ENCODE measurements around the gene CHODL.

CHODL gene

GRCh38 chr21:18267496-18267895, 22.9 kb downstream of the CHODL start:
- Mint-ChIP-seq H3K36me3 (no peaks in the 10 kb centered on the region), H3K4me3 (no peak overlapping the region), H3K27ac (no peak overlapping the region), H3K4me1 (no peaks in the 10 kb centered on the region), H3K9me3 (no peaks in the 10 kb centered on the region)
- DNase-seq (ENCODE audit: low spot score in 2 of 2) (no peak), ATAC-seq (no peak)

DNA sequence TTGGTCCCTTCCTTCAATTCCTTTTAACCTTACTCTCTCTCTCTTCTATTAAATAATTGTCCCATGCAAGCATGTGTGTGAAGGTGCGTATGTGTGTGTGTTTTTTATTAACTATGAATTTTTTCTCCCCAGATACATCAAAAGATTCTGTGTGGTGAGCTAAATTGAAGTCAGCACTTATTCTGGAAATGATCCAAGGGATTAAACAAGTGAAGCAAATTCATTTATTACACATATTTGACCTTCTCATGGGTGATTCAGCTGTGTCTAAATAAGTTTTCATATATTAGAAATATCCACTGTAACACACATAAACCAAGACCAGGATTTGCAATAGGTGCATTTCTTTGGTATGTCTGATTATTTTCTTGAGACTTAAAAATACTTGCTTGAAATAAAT, 24.3 kb downstream of the CHODL start:
- DNase-seq (ENCODE audit: low spot score in 2 of 2) (no peak), ATAC-seq (no peak)
- Mint-ChIP-seq H3K4me3 (no peak overlapping the region), H3K4me1 (no peaks in the 10 kb centered on the region), H3K27ac (no peak overlapping the region), H3K36me3 (no peaks in the 10 kb centered on the region), H3K9me3 (no peaks in the 10 kb centered on the region)

- Mint-ChIP-seq H3K9me3 (no peaks in the 10 kb centered on the region), H3K27ac (no peak overlapping the region), H3K36me3 (no peaks in the 10 kb centered on the region), H3K4me1 (no peaks in the 10 kb centered on the region), H3K4me3 (no peak overlapping the region)
- DNase-seq (ENCODE audit: low spot score in 2 of 2) (no peak), ATAC-seq (no peak)
Measured at GRCh38 chr21:18269856-18270255, 25.2 kb downstream of the CHODL start.

DNA sequence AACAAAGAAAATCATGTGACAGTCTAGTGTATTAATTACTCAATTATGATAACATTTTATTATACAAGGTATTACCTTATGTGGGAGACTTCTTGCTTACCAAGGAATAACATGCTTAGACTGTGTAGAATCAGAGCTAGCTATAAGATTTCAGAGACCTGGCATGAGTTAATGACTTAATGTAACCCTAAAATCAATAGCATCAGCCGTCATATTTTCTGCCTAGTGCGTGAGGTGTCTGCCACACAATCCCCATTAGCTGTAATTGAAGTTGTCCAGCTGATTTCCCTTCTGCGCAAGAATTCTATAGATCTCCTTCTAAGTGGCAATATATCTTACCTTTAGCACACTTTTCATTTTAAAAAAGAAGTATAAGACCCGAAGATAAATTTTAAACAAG, 28.8 kb downstream of the CHODL start:
- ATAC-seq (no peak), DNase-seq (ENCODE audit: low spot score in 2 of 2) (no peak)
- no peaks in the 10 kb centered on the region for H3K36me3 Mint-ChIP-seq
- no peak overlapping the region for H3K4me3 Mint-ChIP-seq
- H3K4me1 Mint-ChIP-seq = no peaks in the 10 kb centered on the region
- no peak overlapping the region for H3K27ac Mint-ChIP-seq
- no peaks in the 10 kb centered on the region for H3K9me3 Mint-ChIP-seq

GRCh38 chr21:18274370-18274769, 29.7 kb downstream of the CHODL start:
- H3K4me1 Mint-ChIP-seq = no peaks in the 10 kb centered on the region
- H3K36me3 Mint-ChIP-seq = no peaks in the 10 kb centered on the region
- no peaks in the 10 kb centered on the region for H3K9me3 Mint-ChIP-seq
- no peak overlapping the region for H3K27ac Mint-ChIP-seq
- DNase-seq (ENCODE audit: low spot score in 2 of 2) (no peak), ATAC-seq (no peak)
- no peak overlapping the region for H3K4me3 Mint-ChIP-seq

DNA sequence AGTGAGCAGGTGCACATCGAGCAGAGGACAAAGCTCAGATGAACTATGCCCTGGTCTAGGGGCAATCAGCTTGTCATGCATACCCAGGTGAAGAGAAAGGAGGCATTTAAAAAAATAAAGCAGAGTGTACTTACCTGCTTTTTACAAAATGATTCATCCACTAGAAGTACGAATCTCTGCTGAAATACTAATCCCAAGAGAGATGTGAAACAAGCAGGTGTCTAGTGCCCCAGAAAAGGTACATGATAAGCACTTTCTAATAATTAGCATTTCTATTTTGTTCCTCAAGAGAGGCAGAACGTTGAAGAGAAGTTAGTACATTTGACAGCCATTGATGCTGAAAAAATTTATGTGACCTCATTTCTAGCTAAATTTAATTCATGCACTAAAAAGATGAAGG, 31.1 kb downstream of the CHODL start:
- no peaks in the 10 kb centered on the region for H3K9me3 Mint-ChIP-seq
- H3K4me3 Mint-ChIP-seq = no peak overlapping the region
- no peaks in the 10 kb centered on the region for H3K36me3 Mint-ChIP-seq
- ATAC-seq (no peak), DNase-seq (ENCODE audit: low spot score in 2 of 2) (no peak)
- H3K4me1 Mint-ChIP-seq = no peaks in the 10 kb centered on the region
- H3K27ac Mint-ChIP-seq = no peak overlapping the region

- H3K27ac Mint-ChIP-seq = no peak overlapping the region
- H3K4me3 Mint-ChIP-seq = no peak overlapping the region
- DNase-seq (ENCODE audit: low spot score in 2 of 2) (no peak), ATAC-seq (no peak)
- H3K9me3 Mint-ChIP-seq = no peaks in the 10 kb centered on the region
- H3K36me3 Mint-ChIP-seq = no peaks in the 10 kb centered on the region
- no peaks in the 10 kb centered on the region for H3K4me1 Mint-ChIP-seq
Measured at GRCh38 chr21:18285379-18285778, 40.7 kb downstream of the CHODL start.

DNA sequence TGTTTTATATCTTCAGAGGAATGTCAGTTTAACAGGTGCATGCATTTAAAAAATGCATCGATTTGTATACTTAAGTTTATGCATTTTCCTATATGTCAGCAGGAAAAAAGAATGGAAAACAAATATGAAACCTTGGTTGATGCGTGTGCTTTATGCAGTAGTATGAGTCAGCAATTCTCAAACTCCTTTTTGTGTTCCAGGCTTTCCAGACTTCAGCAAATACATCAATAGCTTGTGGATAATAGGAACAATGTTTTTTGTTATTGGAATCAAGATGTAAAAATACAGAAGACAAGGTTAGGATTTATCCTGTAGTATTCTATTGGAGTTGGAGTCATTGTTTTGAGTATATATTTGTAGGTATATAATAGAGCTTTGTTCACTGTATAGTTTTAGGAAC, 45.2 kb downstream of the CHODL start:
- Mint-ChIP-seq H3K4me3 (no peak overlapping the region), H3K9me3 (no peaks in the 10 kb centered on the region), H3K4me1 (no peaks in the 10 kb centered on the region), H3K36me3 (no peaks in the 10 kb centered on the region), H3K27ac (no peak overlapping the region)
- DNase-seq (ENCODE audit: low spot score in 2 of 2) (no peak), ATAC-seq (no peak)

DNA sequence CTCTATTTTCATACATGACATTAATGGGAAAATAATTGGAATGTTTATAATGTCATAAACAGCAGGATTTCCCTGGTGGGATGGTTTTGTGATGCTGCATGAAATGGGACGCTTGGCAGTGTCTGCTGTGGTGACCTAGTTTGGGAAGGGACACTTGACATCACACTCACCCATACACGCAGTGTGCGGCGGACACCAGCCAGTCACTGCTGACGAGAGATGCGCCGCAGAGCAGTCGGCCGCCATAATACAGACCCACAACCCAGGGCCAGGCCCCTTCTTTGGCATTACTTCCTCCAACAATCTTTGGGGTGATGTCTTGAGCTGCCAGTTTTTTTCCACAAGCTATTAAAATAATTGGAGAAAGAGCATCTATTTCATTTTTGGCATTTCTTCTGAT, 49.5 kb downstream of the CHODL start:
- H3K4me3 Mint-ChIP-seq = no peak overlapping the region
- no peaks in the 10 kb centered on the region for H3K4me1 Mint-ChIP-seq
- no peaks in the 10 kb centered on the region for H3K36me3 Mint-ChIP-seq
- ATAC-seq (no peak), DNase-seq (ENCODE audit: low spot score in 2 of 2) (no peak)
- H3K27ac Mint-ChIP-seq = no peak overlapping the region
- no peaks in the 10 kb centered on the region for H3K9me3 Mint-ChIP-seq

DNA sequence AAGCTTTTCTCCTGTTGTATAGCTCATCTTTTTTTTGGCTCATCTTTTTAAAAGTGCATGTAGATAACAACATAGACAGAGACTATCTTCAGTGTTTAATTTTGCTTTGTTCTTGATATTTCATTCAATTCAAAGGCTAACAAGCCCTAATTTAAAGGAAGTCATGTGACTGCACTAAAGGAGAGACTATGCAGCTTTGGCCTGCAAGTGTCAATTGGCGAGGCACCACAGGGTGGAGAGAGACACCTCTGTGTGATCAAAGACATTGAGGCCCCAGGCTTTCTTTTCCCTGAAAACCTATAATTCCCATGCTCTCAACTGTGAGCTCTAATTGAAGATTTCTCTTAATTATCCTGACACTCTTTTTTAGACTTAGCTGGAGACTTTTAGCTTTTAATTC, 53.6 kb downstream of the CHODL start:
- H3K4me3 Mint-ChIP-seq = no peak overlapping the region
- no peak overlapping the region for H3K27ac Mint-ChIP-seq
- ATAC-seq (no peak), DNase-seq (ENCODE audit: low spot score in 2 of 2) (no peak)
- no peaks in the 10 kb centered on the region for H3K36me3 Mint-ChIP-seq
- no peaks in the 10 kb centered on the region for H3K9me3 Mint-ChIP-seq
- H3K4me1 Mint-ChIP-seq = no peaks in the 10 kb centered on the region
